B cell (primary cell): ENCODE results near the gene CFAP119. TPM values are rescaled to one million over a fixed set of nuclear protein-coding genes. Genes with fewer than 3 reads are reported as not detected.

Experiments
- ATAC-seq: fragments of 200-7000 bp; cut with Tn5 transposase; one replicate; pipeline ENCODE4 v1.10.0; 2021; ENCODE audit warnings: low read depth, mild to moderate bottlenecking, moderate number of reproducible peaks, moderate library complexity
- CTCF ChIA-PET: fragments of 350-600 bp; sonication (Branson Sonifier 250); formaldehyde crosslinking; loops from one replicate; lab custom pipeline; 2021; ENCODE audit warnings: antibody characterized with exemption, inconsistent platforms; lab: Charles Lee
- POLR2A ChIA-PET: fragments of 350-600 bp; sonication (Branson Sonifier 250); formaldehyde crosslinking; loops from one replicate; lab custom pipeline; 2021; ENCODE audit warnings: antibody characterized with exemption; lab: Charles Lee
- DNase-seq: peaks from one replicate; pipeline ENCODE4 v3.0.0; 2013
- H2AFZ ChIP-seq: 2 replicates; pipeline ENCODE4 v1.6.1; 2012; ENCODE audit warnings: mild to moderate bottlenecking, low read depth, low read length; ENCODE audit not compliant: insufficient read depth, poor library complexity, severe bottlenecking
- H3K27ac ChIP-seq, 2 donors: 1 replicate in 1 of 2; 2 replicates in 1 of 2; pipeline ENCODE4 v1.5.1; 2012 to 2013; ENCODE audit warnings: low read length in 2 of 2, mild to moderate bottlenecking in 2 of 2, moderate library complexity in 1 of 2
- H3K27me3 ChIP-seq, 4 experiments: fragments of 200-600 bp in 1 of 4; sonication (generic) in 1 of 4; replicated peaks in 1 of 4; 1 replicate in 2 of 4; 2 replicates in 2 of 4; pipeline versions ENCODE4 v1.6.1 to v1.7.0; 2013 to 2016; ENCODE audit warnings: low read length in 3 of 4, mild to moderate bottlenecking in 2 of 4, mixed read lengths in 1 of 4, moderate library complexity in 1 of 4; ENCODE audit not compliant: insufficient read depth in 4 of 4, control insufficient read depth in 3 of 4; ENCODE audit errors: control extremely low read depth in 1 of 4
- H3K36me3 ChIP-seq, 2 experiments: replicated peaks in 1 of 2; 1 replicate in 1 of 2; 2 replicates in 1 of 2; pipeline versions ENCODE4 v1.6.1 to v1.7.1; 2013; ENCODE audit warnings: low read length in 1 of 2; ENCODE audit not compliant: insufficient read depth in 2 of 2, control insufficient read depth in 1 of 2; ENCODE audit errors: control extremely low read depth in 1 of 2, extremely low read depth in 1 of 2
- H3K4me1 ChIP-seq, 2 donors: fragments of 200-600 bp in 1 of 2; sonication (generic) in 1 of 2; 1 replicate in 1 of 2; 2 replicates in 1 of 2; pipeline versions ENCODE4 v1.5.1 to v1.6.1; 2013 to 2017; ENCODE audit warnings: low read length in 2 of 2; ENCODE audit not compliant: control insufficient read depth in 2 of 2, insufficient read depth in 2 of 2
- H3K4me2 ChIP-seq: replicated peaks from 2 replicates; pipeline ENCODE3; 2012; ENCODE audit warnings: mild to moderate bottlenecking, low read depth, low read length; ENCODE audit not compliant: poor library complexity, severe bottlenecking
- H3K4me3 ChIP-seq, 5 experiments: fragments of 200-600 bp in 1 of 5; sonication (generic) in 1 of 5; 1 replicate in 3 of 5; 2 replicates in 2 of 5; pipeline versions ENCODE4 v1.5.1 to v1.7.0; 2011 to 2016; ENCODE audit warnings: low read length in 4 of 5, mild to moderate bottlenecking in 4 of 5, low read depth in 2 of 5, control low read depth in 1 of 5, moderate library complexity in 1 of 5; ENCODE audit not compliant: insufficient read depth in 1 of 5; ENCODE audit errors: control extremely low read depth in 1 of 5, extremely low read depth in 1 of 5
- H3K79me2 ChIP-seq: fragments of 200-600 bp; sonication (generic); one replicate; pipeline ENCODE4 v1.6.0; 2016; ENCODE audit warnings: low read length; ENCODE audit not compliant: control insufficient read depth, insufficient read depth
- H3K9ac ChIP-seq: fragments of 200-600 bp; sonication (generic); 2 replicates; pipeline ENCODE4 v1.6.1; 2017; ENCODE audit warnings: mild to moderate bottlenecking, low read length, moderate library complexity
- H3K9me3 ChIP-seq, 3 donors: one replicate each; pipeline versions ENCODE4 v1.6.1 to v1.7.1; 2013; ENCODE audit warnings: low read length in 2 of 3; ENCODE audit not compliant: control insufficient read depth in 2 of 3, insufficient read depth in 1 of 3; ENCODE audit errors: control extremely low read depth in 1 of 3
- H4K20me1 ChIP-seq: 2 replicates; pipeline ENCODE4 v1.6.0; 2012; ENCODE audit warnings: mild to moderate bottlenecking, low read length; ENCODE audit not compliant: insufficient read depth, control insufficient read depth, poor library complexity, severe bottlenecking
- H3K27ac Mint-ChIP-seq: one replicate; pipeline ENCODE4 v1.8.0; 2021; ENCODE audit warnings: mixed read lengths
- H3K27me3 Mint-ChIP-seq: one replicate; pipeline ENCODE4 v1.8.0; 2021; ENCODE audit warnings: mixed read lengths
- H3K4me1 Mint-ChIP-seq: one replicate; pipeline ENCODE4 v1.8.0; 2021; ENCODE audit warnings: mixed read lengths
- H3K4me3 Mint-ChIP-seq: one replicate; pipeline ENCODE4 v1.8.0; 2021; ENCODE audit warnings: mixed read lengths
- H3K9me3 Mint-ChIP-seq: one replicate; pipeline ENCODE4 v1.8.0; 2022; ENCODE audit warnings: mixed read lengths; ENCODE audit not compliant: insufficient read depth
- EZH2 ChIP-seq: IDR thresholded peaks from 2 replicates; pipeline ENCODE4 v1.6.1; 2012; ENCODE audit warnings: borderline replicate concordance, low read depth, mild to moderate bottlenecking, moderate library complexity, low read length; ENCODE audit not compliant: insufficient read depth, poor library complexity, severe bottlenecking
- WGBS: methylation state at CpG from one replicate; pipeline ENCODE4 v1.1.5; 2013; ENCODE audit warnings: missing lambda C conversion rate; ENCODE audit not compliant: insufficient coverage; 5-methylcytosine and 5-hydroxymethylcytosine counted together
- intact Hi-C: fragments of 100-400 bp; cut with micrococcal nuclease; formaldehyde crosslinking; loops from one replicate; pipeline ENCODE4 v1.10.0; 2022
- polyA plus RNA-seq: library from polyadenylated mRNA; depleted of rRNA; stranded (reverse); fragments of >200 nt; gene quantifications from 2 replicates; pipeline ENCODE4 v1.2.3, GENCODE V29; 2012
- total RNA-seq, 2 donors: library from RNA; stranded (reverse); fragments of 120-200 nt in 1 of 2; gene quantifications; 1 replicate in 1 of 2; 2 replicates in 1 of 2; pipeline versions ENCODE4 v1.2.3 to v1.2.4, GENCODE V29; 2013 to 2022
- TF ChIP-seq, protein P1 (sequence below): fragments of 200-600 bp; IDR thresholded peaks from one replicate; pipeline ENCODE4 v1.8.0; 2022; ENCODE audit warnings: antibody characterized with exemption, mild to moderate bottlenecking

The CFAP119 gene
- total and polyA plus RNA-seq, 2 donors (not counting 1 experiment from before 2014, with no cell fraction given) = 8.5 to 11.7 TPM

DNA sequence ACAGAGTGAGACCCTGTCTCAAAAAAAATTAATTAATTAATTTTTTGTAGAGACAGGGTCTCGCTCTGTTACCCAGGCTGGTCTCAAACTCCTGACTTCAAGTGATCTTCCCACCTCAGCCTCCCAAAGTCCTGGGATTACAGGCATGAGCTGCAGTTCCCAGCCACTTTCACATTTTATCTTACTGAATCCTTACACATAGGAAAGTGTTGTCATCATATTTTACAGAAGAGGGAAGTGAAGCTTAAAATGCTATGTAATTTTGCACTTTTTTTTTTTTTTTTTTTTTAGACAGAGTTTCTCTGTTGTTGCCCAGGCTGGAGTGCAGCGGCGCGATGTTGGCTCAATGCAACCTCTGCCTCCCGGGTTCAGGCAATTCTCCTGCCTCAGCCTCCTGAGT is 46.3 kb upstream of the CFAP119 start:
- no peaks in the 10 kb centered on the region for H4K20me1 ChIP-seq
- 48% methylated on average over 4 of the region's 5 CpGs for WGBS

More for the DNA sequence above, 46.3 kb upstream of the CFAP119 start:
- H3K9me3 ChIP-seq = peaks cover 0 to 3% (median 0%) of the 10 kb centered on the region in 3 donors
- no peak for DNase-seq
- H3K27me3 Mint-ChIP-seq = peaks cover 8% of the 10 kb centered on the region
- H3K79me2 ChIP-seq = no peaks in the 10 kb centered on the region
- no peak for ATAC-seq
- peaks cover 10 to 19% of the 10 kb centered on the region in 2 donors for H3K4me1 ChIP-seq
- no peak overlapping the region for H3K27ac ChIP-seq
- intact Hi-C loops = no loop called here
- no peak overlapping the region for H3K27ac Mint-ChIP-seq
- ChIA-PET POLR2A (no interaction called here), CTCF (interaction anchor here (0.6 to 1.5 kb wide), 3 partner anchors 37 to 87 kb away, joined by 3 to 4 read pairs (median 4); no protein-coding TSS in a partner anchor)
- H3K4me3 ChIP-seq = no peak overlapping the region
- peaks cover 16% of the 10 kb centered on the region for H3K4me1 Mint-ChIP-seq
- TF ChIP-seq, protein P1, sequence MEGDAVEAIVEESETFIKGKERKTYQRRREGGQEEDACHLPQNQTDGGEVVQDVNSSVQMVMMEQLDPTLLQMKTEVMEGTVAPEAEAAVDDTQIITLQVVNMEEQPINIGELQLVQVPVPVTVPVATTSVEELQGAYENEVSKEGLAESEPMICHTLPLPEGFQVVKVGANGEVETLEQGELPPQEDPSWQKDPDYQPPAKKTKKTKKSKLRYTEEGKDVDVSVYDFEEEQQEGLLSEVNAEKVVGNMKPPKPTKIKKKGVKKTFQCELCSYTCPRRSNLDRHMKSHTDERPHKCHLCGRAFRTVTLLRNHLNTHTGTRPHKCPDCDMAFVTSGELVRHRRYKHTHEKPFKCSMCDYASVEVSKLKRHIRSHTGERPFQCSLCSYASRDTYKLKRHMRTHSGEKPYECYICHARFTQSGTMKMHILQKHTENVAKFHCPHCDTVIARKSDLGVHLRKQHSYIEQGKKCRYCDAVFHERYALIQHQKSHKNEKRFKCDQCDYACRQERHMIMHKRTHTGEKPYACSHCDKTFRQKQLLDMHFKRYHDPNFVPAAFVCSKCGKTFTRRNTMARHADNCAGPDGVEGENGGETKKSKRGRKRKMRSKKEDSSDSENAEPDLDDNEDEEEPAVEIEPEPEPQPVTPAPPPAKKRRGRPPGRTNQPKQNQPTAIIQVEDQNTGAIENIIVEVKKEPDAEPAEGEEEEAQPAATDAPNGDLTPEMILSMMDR = no peak
- TF ChIP-seq EZH2 = no peak
- H3K4me2 ChIP-seq = no peak overlapping the region
- no peaks in the 10 kb centered on the region for H3K36me3 ChIP-seq
- H2AFZ ChIP-seq = no peak overlapping the region
- H3K4me3 Mint-ChIP-seq = no peak overlapping the region
- H3K9me3 Mint-ChIP-seq = no peaks in the 10 kb centered on the region
- peaks cover 0 to 9% (median 0%) of the 10 kb centered on the region in 4 experiments for H3K27me3 ChIP-seq
- no peak overlapping the region for H3K9ac ChIP-seq
